Measurements from ENCODE around the gene SNRPD1. TPM values are rescaled to one million over a fixed set of nuclear protein-coding genes. Genes with fewer than 3 reads are reported as not detected.
"Not testable (repeated sequence)": the region's sequence is repeated elsewhere in the genome, so short reads cannot be mapped to it uniquely, and the experiment has no call there.

SNRPD1 gene
- total RNA-seq, 1 donor from 2014 or later, result 106 TPM

- intact Hi-C loops (cut with micrococcal nuclease), result no loop called here
Observed at GRCh38 chr18:21634588-21635199, 22.6 kb downstream of the SNRPD1 start.

DNA sequence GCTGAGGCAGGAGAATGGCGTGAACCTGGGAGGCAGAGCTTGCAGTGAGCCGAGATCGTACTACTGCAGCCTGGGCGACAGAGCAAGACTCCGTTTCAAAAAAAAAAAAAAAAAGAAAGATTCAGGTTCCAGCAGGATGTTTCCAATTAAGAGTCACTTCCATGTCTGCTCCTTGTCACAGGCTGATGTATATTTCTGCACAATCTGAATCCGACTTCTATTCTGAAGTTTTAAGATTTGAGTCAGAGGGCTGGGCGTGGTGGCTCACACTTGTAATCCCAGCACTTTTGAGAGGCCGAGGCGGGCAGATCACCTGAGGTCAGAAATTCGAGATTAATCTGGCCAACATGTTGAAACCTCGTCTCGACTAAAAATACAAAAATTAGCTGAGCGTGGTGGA is 24.7 kb downstream of the SNRPD1 start:
- intact Hi-C loops (cut with micrococcal nuclease), result no loop called here

DNA sequence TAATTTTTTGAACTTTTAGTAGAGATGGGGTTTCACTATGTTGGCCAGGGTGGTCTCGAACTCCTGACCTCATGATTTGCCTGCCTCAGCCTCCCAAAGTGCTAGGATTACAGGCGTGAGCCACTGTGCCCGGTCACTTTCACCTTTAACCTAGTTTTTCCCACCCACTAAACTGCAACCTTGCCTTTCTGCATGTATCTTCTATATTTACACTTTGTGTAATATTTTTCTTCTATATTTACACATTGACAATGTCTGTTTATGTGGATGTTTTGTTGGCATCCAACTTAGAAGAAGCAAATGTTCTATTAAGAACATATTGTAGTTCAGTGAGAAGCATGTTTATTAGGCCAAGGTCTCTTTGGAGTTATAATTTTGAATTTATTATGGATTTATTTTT is 26.7 kb downstream of the SNRPD1 start:
- intact Hi-C loops (cut with micrococcal nuclease), result no loop called here

DNA sequence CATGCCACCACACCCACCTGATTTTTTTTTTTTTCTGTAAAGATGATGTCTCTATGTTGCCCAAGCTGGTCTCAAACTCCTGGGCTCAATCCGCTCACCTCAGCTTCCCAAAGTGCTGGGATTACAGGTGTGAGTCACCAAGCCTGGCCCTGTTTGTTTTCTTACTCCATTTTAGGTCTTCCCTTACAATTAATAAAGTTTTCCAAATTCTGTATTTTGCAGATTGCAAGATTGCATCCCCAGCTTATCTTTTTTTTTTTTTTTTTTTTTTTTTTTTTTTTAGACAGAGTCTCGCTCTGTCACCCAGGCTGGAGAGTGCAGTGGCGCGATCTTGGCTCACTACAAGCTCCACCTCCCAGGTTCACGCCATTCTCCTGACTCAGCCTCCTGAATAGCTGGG is 28.3 kb downstream of the SNRPD1 start:
- intact Hi-C loops (cut with micrococcal nuclease), result not testable (repeated sequence)

GRCh38 chr18:21650311-21650710 is 38.2 kb downstream of the SNRPD1 start:
- intact Hi-C loops (cut with micrococcal nuclease), result no loop called here

DNA sequence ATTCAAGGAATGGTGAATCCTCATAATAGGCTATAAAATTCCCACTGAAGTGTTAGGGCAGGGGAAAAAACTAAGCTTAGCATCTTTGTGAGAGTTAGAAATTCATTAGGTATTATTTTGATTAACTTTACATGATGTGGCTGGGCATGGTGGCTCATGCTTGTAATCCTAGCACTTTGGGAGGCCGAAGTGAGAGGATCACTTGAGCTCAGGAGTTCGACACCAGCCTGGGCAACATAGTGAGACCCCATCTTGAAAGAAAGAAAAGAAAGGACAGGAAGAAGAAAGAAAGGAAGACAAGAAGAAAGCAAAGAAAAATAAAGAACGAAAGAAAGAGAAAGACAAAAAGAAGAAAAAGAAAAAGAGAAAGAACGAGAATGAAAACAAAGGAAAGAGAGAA is 40.0 kb downstream of the SNRPD1 start:
- intact Hi-C loops (cut with micrococcal nuclease), result no loop called here

DNA sequence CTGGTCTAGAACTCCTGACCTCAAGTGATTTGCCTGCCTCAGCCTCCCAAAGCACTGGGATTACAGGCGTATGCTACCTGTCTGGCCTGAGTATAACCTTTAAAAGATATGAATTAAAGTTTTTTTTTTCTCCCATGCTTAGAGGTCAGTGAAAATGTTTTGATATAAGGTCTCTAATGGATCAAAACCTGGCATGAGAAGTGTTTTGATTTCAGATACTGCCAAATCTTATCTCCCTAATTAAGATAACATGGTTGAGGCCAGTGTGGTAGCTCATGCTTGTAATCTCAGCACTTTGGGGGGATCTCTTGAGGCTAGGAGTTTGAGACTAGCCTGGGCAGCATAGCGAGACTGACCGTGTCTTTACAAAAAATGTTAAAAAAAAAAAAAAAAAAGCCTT is 41.2 kb downstream of the SNRPD1 start:
- intact Hi-C loops (cut with micrococcal nuclease), result no loop called here

GRCh38 chr18:21656402-21656801 is 44.3 kb downstream of the SNRPD1 start:
- intact Hi-C loops (cut with micrococcal nuclease), result no loop called here

- intact Hi-C loops (cut with micrococcal nuclease), result no loop called here
Observed at GRCh38 chr18:21660078-21660477, 48.0 kb downstream of the SNRPD1 start.

- intact Hi-C loops (cut with micrococcal nuclease), result no loop called here
Observed at GRCh38 chr18:21662581-21662980, 50.5 kb downstream of the SNRPD1 start.

DNA sequence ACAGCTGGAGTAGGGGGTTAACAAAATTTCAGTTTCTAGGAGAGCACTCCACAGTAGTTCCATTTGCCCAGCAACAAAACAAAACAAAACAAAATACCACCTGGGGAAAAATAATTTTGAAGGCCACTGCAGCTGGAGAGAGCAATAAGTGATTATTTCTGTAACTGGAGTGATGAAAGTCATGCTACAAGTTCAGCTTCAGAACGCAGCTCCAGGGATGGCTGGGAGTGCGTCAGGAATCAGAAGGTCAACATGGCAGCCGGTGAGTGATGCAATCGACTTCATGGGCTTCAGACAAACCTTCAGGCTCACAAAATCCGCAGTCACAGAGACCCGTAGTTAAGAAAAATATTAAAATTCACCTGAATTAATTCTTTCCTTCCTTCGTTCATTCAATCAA is 51.5 kb downstream of the SNRPD1 start:
- intact Hi-C loops (cut with micrococcal nuclease), result no loop called here

DNA sequence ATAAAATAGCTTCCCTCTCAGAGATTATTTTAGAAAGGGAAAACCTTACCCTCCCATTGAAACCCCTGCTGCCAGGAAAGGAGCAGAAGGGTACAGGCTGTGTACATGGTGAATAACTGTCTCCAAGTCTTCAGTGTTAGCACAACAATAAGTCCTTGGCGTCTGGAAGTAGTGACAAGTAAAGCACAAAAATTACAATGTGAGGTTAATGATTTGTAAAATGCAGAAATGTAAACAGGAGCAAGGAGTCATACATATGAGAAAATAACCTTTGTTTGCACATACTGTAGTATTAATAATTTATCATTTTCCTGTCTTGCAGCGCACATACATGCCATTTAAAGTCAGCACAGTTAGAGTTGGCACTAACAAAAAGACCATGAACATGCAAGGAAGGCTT is 52.0 kb downstream of the SNRPD1 start:
- intact Hi-C loops (cut with micrococcal nuclease), result no loop called here

DNA sequence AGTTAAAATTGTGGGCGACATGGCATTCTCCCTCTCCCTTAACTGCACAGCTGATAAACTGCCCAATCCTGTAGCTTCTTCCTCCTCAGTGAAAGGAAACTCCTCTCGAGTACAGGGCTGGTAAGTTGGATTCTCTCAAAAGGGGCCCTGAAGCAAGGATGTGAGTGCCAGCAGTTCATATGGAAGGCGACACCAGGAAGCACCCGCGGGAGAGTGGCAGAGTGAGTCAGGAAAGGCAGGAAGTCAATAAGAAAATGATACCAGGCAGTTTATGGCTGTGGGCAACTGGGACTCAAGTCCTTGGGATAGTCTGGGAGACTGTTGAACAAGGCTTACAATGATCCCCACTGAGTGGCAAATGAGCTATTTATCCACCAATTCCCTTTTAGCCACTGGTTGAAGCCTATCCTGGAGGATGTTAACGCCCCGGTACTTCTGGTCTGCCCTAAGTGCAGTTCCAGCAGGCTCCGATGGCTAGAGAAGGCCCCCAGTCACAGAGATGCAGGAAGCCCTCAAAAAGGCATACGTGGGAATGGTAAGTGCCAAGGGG is 57.7 kb downstream of the SNRPD1 start:
- intact Hi-C loops (cut with micrococcal nuclease), result no loop called here

DNA sequence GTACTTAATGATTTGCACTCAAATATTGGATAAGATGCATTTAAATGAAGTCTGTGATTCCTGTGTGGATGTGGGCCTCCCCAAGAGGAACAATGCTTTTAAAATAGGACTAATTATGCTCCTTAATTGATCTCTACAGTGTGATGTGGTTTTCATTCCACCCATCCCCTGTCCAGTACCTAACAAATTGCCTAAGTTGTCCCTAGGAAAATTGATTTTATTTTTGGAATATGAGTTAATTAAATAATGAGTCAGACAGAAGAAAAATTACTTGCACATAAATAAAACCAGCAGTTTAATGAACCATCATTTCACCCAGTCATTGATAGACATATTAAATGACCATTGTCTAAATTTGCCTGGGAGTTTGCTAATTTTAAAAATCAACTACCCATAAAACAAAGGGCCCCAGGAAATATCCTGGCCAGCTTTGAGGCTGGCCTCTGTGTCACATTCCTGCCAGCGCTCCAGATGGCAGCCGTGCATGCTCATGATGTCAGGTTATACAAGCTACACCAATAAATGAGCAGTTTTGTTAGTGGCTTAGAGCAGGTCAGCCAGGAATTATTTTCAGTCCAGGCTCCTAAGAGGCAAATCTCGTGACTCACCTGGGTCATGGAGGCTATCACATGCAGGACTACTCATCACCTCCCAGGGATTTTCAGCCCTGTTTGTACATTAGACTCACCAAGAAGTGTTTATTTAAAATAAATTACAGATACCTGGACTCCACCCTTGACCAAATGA is 60.6 kb downstream of the SNRPD1 start:
- intact Hi-C loops (cut with micrococcal nuclease), result no loop called here

- intact Hi-C loops (cut with micrococcal nuclease), result not testable (repeated sequence)
Observed at GRCh38 chr18:21675354-21675753, 63.2 kb downstream of the SNRPD1 start.

- intact Hi-C loops (cut with micrococcal nuclease), result loop anchor here (2.0 kb wide), 1 partner anchor 68 kb away; no protein-coding TSS in a partner anchor
Observed at GRCh38 chr18:21678859-21679258, 66.7 kb downstream of the SNRPD1 start.

DNA sequence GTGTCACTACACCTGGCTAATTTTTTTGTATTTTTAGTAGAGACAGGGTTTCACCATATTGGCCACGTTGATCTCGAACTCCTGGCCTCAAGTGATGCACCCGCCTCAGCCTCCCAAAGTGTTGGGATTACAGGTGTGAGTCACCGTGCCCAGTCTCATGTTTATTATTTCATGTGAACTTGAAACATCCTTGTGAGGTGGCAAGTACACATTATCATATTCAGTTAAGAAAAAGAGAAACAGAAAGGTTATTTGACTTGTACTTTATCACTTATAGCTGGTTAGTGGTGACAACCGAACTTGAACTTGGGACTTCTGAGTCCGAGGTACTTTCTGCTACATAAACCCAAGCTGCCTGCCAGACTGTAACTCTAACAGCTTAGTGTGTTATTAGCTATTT is 68.0 kb downstream of the SNRPD1 start:
- intact Hi-C loops (cut with micrococcal nuclease), result loop anchor here (5.0 kb wide), 1 partner anchor 172 kb away; no protein-coding TSS in a partner anchor

- intact Hi-C loops (cut with micrococcal nuclease), result loop anchor here (1.0 to 5.0 kb wide), 4 partner anchors 22 to 170 kb away; partner anchors contain the start of genes ABHD3, MIB1 and SNRPD1
Observed at GRCh38 chr18:21682371-21683051, 70.4 kb downstream of the SNRPD1 start.

Measured in T-helper 2 cell treated with Interferon-gamma antibody and Interleukin-4, amounts not matched to agents 100 ng/mL and 5 ng/mL, for 36 hours (primary cell).